TTC549 (cell line): Measurements from ENCODE around the gene SRCIN1.

Source experiments
- FAIRE-seq: peaks from 2 replicates; lab custom pipeline; 2012; peaks lifted over from hg19 to GRCh38; lab: Jason Lieb, UNC

Gene SRCIN1

GRCh38 chr17:38616361-38616760 lies 10.6 kb upstream of the SRCIN1 start:
- FAIRE-seq = no peak

GRCh38 chr17:38613981-38614779 lies 8.4 kb upstream of the SRCIN1 start:
- FAIRE-seq = no peak

- FAIRE-seq = no peak
Observed at GRCh38 chr17:38613525-38613980, 7.8 kb upstream of the SRCIN1 start.

DNA sequence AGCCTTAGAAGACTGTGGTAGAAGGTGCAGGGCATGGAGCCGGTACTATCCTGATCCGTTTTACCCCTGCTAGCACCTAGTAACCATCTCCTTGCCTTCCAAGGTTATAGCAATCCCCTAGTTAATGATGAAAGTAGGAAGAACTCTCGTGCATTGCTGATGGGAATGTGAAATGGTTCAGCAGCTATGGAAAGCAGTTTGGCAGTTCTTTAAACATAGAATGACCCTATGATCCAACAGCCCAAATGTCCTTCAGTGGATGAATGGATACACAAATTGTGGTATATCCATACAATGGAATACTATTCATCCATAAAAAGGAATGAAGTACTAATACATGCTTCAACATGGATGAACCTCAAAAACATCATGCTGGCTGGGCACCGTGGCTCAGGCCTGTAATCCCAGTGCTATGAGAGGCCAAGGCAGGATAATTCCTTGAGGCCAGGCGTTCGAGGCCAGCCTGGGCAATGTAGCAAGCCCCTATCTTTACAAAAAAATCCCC lies 6.2 kb upstream of the SRCIN1 start:
- no peak for FAIRE-seq

DNA sequence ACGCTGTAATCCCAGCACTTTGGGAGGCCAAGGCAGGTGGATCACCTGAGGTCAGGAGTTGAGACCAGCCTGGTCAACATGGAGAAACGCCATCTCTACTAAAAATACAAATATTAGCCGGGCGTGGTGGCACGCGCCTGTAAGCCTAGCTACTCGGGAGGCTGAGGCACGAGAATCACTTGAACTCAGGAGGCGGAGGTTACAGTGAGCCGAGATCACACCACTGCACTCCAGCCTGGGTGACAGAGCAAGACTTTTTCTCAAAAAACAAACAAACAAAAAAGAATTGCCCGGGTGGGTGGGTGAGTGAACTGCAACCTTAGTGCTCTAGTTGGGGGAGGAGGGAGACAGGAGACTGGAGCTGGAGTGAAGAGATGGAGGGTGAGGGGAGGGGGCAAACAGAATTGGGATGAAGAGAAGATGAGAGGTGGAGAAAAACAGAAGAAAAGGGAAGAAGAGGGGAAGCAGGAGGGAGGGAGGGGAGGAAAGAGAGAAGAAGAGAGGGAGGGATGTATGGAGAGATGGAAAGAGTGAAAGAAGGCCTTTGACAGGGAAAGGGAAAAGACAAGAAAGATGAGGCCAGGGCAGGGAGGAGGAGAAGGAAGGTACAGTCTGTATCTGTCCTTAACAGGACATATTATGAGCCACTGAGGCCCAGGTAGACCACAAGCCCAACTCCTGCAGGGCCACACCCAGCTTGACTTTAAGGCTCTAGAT lies 5.5 kb upstream of the SRCIN1 start:
- no peak for FAIRE-seq

DNA sequence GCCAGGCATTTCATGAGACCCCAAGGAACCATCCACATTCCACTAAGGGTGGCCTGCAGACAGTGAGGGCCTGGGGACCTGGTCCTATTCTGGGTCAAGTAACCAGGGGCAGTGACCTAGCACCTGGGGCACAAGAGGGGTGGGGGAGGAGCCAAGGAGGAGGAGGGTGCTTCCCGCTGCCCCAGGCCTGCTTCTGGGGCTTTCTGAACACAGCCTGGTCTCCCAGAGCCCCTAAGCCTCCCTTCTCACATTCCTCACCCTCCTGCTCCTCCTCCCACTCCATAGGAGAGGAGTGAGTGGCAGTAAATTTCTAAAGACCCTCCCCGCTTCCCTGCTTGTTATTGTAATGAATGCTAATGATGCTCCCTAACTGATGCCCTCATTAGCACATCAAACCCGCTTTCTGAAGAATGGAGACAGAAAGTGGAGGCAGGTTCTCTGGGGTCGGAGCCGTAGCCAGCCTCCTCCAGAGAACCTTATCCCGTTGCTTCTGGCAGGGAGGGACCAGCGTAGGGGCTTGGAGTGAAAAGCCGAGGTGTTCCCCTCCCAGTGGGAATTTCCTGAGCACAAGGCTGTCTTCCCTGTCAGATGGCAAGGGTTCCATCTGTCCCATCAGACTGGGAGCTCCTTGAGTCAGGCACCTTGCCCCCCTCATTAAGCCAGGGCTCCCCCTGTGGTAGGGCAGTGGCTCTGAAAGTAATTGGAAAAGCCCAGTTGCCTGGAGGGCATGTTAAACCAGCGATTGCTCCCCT lies 3.7 kb upstream of the SRCIN1 start:
- no peak for FAIRE-seq

DNA sequence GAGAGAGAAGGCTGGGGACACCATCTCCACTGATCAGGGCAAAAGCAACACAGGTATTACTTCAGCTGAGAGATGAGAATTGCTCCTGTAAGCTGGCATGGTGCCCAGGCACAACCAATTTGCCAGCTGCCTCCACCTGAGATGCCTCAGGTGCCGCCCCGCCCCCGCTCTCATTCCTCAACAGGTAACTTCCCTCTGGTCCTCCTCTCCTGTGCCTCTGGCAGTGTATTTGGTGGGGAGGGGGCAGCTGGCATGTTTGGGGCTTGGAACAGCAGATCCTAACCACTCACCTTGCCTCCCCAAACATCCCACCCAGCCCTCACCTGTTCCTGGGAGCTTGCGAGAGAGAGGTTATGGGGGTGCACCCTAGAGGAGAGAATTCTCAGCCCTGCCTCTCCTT lies 2.9 kb upstream of the SRCIN1 start:
- no peak for FAIRE-seq

- FAIRE-seq = no peak
Observed at GRCh38 chr17:38606646-38607611, 1.2 kb upstream of the SRCIN1 start.

DNA sequence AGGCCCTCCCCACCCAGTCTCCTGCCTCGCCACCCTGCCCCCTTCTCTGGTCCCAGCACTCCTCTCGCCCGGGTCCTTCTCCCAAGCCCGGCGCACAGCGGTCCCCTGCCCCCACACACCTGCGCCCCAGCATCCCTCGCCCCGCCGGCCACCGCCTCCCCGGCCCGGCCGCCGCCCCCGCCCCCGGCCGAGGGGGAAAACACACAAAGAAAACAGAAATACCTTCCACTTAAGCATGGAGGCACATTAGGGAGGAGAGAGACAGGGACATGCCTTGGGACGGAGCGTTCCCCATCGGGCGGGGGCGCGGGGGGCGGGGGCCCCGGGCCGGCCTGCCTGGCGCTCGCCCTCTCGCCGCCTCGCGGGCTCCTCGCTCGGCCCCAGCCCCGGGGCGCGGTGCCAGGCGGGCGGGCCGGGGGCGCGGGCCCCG lies 326 bp downstream of the SRCIN1 start:
- FAIRE-seq = no peak

DNA sequence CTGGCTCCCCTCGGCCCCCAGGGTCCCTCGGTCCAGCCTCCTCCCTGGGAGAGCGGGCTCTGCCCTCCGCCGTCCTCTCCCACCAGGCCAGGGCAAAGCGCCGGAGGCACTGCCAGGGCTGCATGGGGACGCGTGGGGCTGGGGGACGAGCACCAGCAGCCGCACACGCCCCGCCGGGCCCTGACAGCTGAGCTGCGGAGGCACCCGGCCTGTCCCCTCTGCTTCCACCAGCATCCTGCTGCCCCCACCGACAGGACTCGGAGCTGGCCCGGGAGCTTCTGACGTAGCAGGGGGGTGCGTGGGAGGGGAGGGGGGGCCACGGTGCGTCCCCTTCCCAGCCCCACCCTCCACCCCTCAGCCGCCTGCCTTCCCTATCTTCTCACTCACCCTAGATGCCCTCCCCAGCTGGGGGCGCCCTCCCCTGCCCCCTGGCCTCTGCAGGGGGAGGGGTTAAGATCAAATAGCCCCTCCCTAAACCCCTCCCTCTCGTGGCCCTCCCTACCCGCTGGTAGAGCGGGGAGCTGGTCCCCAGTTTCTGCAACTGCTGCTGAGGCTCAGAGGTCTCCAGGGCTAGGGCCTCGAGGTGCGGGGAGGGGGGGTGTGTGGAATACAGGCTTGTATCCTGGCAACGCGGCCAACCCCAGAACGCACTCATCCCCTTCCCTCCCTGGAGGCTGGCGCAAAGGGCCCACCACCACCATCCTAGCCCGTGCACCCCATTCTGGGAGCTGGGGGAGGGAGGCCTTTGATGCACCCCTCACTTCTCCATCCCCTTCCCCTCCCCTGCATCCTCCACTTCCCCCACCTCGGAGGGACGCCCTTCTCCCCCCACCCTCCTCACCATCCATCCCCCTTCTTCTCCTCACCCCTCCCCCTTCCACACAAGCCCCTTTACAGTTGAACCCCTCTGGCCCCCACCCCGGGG lies 1.0 kb downstream of the SRCIN1 start:
- no peak for FAIRE-seq

DNA sequence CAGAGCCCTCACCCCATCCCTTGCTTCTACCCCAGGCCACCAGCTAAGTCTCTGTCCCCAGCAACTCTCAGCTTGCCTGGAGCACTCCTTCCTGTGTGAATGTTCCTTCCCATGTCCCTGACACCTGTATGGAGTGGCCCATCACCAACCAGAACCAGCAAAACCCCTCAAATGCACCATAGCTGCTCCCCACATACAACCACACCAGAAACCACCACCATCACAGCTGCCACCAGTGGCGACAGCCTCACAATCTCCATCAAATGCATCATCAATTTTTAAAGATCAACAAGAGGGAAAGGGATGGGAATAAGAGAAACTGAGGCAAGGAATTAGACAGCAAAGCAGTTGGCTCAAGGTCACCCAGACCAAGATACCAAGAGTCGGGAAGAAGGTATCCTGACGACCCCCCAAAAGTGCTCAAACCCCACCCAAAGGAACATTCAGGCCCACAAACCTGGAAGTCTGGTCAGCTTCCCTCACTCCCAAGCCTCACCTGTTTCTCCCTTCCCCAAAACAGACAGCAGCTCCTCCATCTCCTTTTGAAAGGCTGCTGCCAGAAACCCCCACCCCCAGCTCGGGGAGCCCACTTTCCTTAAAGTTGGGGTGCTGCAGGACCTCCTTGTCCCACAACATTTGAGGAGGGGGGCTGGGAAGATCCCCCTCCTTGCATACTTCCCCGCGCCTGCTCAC lies 1.8 kb downstream of the SRCIN1 start:
- no peak for FAIRE-seq

GRCh38 chr17:38602956-38603785 lies 2.6 kb downstream of the SRCIN1 start:
- no peak for FAIRE-seq

DNA sequence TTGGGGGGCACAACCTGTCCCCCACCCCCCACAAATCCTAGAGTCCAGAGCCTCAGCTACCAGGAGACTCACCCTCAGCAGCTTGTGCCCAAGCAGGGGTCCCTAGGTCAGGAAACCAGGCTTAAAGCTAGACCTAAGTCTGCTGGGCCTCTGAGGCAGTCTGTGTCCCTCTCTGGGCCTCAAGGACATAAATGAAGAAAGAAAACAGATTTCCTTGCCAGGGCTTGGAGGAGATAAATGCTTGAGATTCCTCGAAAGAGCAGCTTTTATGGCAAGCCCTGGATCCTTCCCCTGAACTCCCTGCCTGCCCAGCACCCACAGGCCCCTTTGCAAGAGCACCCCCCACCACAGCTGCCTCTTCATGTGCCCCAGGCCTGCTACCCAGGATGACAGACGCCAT lies 3.3 kb downstream of the SRCIN1 start:
- FAIRE-seq = no peak

GRCh38 chr17:38601539-38602351 lies 4.0 kb downstream of the SRCIN1 start:
- FAIRE-seq = no peak

DNA sequence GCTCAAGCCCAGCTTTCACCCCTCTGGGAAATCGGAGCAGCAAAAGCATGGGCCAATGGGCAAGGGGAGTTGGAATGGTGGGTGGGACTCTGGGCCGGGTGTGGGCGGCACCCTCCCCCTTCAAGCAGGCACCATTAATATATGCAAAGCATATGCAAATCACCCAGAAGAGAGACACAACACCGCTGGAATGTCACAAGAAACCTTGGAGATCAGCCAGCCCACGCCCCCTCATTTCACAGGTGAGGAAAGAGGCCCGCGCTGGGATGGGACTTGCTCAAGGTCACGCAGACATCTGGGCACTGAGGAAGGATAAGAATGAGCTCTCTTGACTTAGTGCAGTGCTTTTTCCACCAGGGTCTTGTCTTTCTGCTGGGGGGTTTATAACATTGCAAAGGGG lies 4.8 kb downstream of the SRCIN1 start:
- no peak for FAIRE-seq

DNA sequence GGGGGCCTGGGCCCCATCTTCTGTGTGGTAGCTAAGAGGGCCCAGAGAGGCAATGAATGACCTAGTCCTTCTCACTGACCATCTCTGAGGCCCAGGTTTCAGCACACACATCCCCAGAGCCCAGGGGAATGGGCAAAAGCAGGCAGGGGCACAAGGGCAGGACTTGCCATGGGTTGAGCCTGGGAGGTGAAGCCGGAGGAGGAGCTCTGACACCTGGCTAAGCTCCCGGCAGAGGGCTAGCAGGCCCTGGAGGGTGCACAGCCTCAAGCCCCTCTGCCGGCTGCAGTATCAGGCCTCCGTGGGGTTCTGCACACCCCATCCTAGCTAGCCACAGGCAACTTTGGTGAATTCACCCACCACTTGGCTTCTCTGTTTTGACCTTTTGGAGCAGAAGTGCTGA lies 5.3 kb downstream of the SRCIN1 start:
- no peak for FAIRE-seq

DNA sequence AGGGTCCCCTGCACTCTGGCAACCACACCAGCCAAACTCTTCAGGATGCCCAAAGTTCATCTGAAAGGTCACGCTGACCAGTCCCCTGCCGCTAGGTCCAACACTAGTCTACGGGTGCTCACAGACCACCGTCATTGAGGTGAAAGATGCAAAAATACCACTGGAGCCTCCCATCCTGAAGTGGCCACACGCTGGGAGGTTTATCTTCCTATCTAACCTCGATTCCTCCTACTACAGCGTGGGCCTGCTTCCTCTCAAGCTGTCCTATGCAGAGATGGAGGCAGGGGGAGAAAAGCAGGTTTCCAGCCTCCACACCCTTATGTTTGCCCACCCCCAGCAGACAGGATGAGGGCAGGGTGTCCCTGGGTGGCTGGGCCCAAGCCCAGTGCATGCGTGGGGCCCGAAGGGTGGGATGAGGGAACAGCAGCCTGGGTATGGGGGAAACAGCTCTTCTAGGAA lies 6.3 kb downstream of the SRCIN1 start:
- no peak for FAIRE-seq

DNA sequence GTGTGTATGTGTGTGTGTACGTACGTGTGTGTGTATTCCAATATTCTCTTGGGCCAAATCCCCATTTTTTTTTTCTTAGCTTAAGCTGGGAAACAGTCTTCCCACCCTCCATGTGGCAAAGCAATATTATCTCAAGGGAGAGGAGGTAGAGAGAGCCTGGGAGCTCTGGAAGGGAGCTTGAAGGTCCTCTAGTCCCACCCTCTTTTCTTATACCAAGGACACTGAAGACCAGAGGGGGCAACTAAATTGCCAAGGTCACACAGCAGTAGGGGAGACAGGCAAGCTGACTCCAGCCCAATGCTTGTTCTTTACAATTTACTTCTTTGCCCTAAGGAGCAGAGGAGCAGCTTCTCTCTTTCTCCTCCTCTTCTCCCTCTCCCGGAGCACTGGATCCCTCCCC lies 6.8 kb downstream of the SRCIN1 start:
- no peak for FAIRE-seq
